Lower leg skin (tissue), 3 donors: Measurements from ENCODE around the gene TMEM81.

Experiments
- CTCF ChIP-seq, 3 donors: fragments of 450-650 bp; IDR thresholded peaks; one replicate each; pipeline ENCODE4 v1.5.1; 2016; ENCODE audit warnings: antibody characterized with exemption in 3 of 3, mild to moderate bottlenecking in 3 of 3, moderate library complexity in 2 of 3
- POLR2A ChIP-seq, 2 donors: fragments of 450-650 bp; IDR thresholded peaks; one replicate each; pipeline ENCODE4 v1.6.1; 2016 to 2017; ENCODE audit warnings: antibody characterized with exemption in 2 of 2, mild to moderate bottlenecking in 1 of 2, moderate library complexity in 1 of 2

- TF ChIP-seq POLR2A (IDR thresholded peaks at IDR 0.05): no peak
- no peak for TF ChIP-seq CTCF (IDR thresholded peaks at IDR 0.05)
Measured at GRCh38 chr1:205088341-205088740, 4.1 kb upstream of the TMEM81 start.
